ENCODE results near the gene NKD1. TPM values are rescaled to one million over a fixed set of nuclear protein-coding genes. Genes with fewer than 3 reads are reported as not detected.
A peak's percentile ranks its signal among the peaks of the same experiment; 100 is the strongest.

NKD1 gene
- total RNA-seq, 6 donors from 2014 or later, result 9.9 to 59.7 (median 21.4) TPM

DNA sequence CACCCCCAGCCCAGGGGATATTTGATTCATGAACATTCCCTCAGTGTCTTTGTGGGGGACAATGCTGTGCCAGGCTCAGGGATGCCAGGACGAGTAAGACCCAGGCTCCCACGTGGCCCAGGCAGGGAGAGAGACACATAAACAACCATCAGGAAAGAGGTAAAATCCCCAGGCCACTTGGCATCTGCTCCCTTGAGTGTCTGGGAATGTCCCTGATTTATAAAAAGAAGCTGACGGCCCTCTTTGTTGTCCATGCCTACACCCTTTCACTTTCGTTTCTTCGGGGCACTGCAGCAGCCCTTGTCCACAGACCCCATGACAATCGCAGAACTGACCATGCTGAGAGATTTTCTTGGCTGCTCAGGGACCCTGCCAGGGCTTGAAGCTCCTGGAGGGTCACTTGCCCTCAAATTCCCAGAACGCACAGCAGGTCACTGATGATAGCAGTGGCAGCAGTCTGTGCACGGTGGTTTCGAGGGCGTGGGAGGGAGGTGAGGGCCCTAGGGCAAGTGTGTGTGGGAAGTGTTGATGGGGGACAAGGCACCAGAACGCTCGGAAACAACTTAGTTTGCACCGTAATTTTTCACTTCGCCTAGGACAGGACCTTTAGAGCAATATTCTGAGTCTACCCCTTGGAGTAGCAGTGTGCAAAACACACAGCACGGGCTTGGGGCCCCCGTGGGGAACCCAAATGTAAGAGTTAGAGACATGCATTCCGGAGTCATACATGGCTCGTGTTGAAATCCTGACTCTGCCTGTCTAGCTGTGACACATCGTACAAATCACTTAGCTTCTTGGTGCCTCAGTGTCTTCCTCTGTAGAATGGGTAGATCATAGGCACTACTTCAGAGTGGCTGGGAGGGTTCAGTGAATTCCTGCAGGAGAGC lies 149.9 kb downstream of the NKD1 start:
- Histone ChIP-seq H3K36me3 (no peaks in the 10 kb centered on the region), H3K4me1 (peaks cover 26 to 55% (median 40%) of the 10 kb centered on the region in 4 donors), H3K27me3 (no peaks in the 10 kb centered on the region), H3K4me3 (peak overlapping the region; percentile 27 to 54 (median 42)), H3K27ac (peak overlapping the region; percentile 77 to 89 (median 87)), H3K9me3 (no peaks in the 10 kb centered on the region)
- DNase-seq, result peak in 1 of 2 donors; percentile 77
- peak; percentile 34 to 52 for ATAC-seq (ENCODE audit: low FRiP score in 2 of 2)
- peak in 1 of 4 donors; percentile 71 for TF ChIP-seq EP300 (IDR thresholded peaks at IDR 0.05)
- peak in 1 of 4 donors; percentile 9 for TF ChIP-seq POLR2A (IDR thresholded peaks at IDR 0.05)
- TF ChIP-seq POLR2AphosphoS5 (IDR thresholded peaks at IDR 0.05), result peak; percentile 11 to 52
- no peak for TF ChIP-seq CTCF (IDR thresholded peaks at IDR 0.05)
- WGBS, 2 donors, result 37 to 42% methylated on average over 18 to 19 of the region's 19 CpGs

Other genes with a start within 250 kb of the NKD1 start
- gene BRD7, start 179.4 kb upstream of the NKD1 start, total RNA-seq, result 10 to 100 TPM; 41.5 to 68.2 (median 53.4) TPM
- gene SNX20, start 132.9 kb downstream of the NKD1 start, total RNA-seq, result 10 to 100 TPM in 4 of 6 donors, 1 to 10 TPM in 2; 3.2 to 16.9 (median 13.2) TPM
- gene NOD2, start 145.2 kb downstream of the NKD1 start, total RNA-seq, result 10 to 100 TPM in 5 of 6 donors, 1 to 10 TPM in 1; 8.5 to 27.2 (median 11.2) TPM
- gene CYLD, start 193.7 kb downstream of the NKD1 start, total RNA-seq, result 10 to 100 TPM; 25.5 to 72.1 (median 46.1) TPM